C1 segment of cervical spinal cord (tissue), 14 donors: Measurements from ENCODE around the gene MTFR1L.

Source experiments
- DNase-seq, 14 donors: peaks; one replicate each; lab custom pipeline; 2025; lab: John Stamatoyannopoulos, UW

The MTFR1L gene

DNA sequence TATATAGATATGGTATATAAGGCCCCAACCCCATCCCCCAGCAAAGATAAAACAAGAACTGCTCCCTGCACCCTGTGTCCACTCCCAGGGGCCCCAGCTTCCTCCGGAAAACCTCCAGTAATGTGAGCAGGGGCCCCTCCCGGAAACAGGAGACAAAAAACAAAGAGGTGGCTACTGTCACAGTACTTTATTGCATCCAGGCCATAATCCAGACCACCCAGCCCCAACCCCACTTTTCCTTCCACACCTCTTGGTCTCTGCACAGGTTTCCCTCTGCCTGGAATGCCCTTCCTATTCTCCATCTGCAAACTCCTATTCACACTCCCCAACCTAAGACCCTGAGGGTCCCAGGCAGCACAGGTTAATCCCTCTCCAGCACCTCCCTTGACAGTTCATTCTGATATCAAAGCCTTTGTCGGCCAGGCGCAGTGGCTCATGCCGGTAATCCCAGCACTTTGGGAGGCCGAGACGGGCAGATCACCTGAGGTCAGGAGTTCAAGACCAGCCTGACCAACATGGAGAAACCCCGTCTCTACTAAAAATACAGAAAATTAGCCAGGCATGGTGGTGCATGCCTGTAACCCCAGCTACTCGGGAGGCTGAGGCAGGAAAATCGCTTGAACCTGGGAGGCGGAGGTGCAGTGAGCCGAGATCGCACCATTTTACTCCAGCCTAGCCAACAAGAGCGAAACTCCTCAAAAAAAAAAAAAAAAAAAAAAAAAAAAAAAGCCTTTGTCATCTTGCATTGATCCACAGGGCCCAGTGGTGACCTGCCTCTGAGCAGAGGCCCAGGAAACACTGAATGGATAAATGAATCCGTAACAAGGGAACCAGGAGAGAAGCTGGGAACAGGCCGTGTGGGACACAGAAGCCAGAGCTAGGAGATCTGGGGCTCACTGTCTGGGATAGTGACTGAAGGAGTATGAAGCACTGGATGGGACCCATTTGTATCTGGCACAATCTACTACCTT lies 41.8 kb downstream of the MTFR1L start:
- DNase-seq: peak in 2 of 14 donors; percentile 18 to 30

DNA sequence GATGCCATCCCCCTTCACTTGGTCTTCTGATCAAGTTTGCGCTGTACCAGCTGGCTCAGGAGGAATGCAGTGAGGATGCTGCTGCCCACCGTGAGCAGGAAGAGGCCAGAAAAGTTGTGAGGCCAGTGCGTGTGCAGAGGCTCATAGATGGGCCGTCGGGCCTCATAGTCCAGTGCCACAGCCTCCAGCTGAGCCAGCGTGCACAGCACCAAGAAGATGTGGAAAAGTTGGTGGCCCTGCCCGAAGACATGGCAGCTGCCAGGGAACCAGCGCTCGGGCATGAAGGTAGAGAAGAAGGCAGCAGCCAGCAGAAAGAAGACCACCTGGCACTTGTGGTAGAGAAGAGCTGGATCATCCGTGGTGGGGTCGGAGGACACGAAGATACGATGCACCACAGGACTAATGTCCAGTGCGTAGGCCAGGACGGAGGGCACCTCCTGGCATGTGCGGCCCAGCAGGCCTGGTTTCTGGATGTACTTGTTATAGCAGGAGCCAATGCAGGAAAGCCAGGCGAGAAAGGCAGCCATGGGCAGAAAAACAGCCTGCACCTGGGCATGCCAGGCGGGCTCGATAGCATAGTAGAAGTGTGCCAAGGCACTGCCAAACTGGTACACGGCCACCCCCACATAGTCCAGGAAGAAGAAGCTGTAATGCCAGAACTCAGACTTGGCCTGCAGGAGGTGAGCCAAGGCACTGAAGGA lies 43.2 kb downstream of the MTFR1L start:
- peak in 1 of 14 donors; percentile 72 for DNase-seq

DNA sequence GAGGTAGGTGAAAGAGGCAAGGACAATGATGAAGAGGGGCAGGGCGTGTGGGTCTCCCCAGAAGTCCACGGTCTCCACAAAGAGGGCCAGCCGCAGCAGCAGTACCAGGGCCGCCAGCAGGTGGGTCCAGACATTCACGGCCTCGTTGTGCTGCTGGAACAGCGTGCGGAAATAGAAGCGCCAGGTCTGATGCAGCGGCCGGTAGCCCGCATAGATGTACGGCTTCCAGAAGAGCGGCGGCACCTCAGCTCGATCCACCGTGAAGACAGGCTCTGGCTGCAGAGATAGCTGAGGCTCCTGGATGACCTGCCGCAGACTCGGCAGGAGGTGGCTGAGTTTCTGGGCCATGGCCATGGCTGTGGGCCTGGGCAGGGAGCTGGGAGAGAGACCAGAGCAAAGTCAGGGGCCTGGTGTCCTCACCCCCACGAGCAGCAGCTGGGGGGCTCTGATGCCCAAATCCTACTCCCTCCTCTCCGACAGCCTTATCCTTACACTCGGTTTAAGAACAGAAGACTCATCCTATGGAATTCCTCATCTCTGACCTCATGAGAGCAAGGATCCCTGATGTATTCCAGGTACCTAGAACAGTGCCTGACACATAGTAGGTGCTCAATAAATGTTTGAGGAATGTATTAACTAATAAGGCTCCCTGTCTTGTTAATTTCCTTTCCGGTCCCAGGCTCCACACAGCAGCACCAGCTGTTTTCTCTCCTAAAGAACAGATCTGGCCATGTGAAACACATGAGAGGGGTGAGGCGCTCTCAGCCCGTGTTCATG lies 43.9 kb downstream of the MTFR1L start:
- peak in 1 of 14 donors; percentile 62 for DNase-seq

DNA sequence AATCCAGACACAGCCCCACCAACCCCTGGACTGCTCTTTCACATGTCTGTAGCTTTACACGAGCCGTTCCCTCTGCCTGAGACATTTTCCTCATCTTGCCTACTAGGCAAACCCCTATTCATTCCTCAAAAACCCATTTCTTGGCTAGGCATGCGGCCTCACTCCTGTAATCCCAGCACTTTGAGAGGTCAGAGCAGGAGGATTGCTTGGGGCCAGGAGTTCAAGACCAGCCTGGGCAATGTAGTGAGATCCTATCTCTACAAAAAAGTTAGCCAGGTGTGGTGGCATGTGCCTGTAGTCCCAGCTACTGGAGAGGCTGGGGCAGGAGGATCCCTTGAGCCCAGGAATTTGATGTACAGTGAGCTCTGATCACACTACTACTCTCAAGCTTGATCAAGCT lies 44.7 kb downstream of the MTFR1L start:
- DNase-seq: no peak

DNA sequence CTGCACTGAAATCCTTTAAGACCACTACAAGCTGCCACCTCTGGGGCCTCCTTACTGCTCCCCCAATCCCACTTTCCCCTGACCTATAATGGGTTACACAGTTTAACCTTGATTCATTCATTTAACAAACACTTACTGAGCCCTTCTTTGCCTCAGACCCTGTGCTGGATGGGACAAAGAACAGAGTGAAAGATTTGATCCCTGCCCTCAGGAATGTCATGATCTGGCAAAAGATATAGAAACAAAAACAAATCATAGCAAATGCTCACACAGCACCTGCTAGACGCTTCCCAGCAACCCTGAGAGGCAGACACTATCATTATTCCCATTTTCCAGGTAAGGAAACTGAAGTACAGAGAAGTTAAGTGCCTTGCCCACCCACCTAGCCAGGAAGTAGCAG lies 46.5 kb downstream of the MTFR1L start:
- DNase-seq: no peak

DNA sequence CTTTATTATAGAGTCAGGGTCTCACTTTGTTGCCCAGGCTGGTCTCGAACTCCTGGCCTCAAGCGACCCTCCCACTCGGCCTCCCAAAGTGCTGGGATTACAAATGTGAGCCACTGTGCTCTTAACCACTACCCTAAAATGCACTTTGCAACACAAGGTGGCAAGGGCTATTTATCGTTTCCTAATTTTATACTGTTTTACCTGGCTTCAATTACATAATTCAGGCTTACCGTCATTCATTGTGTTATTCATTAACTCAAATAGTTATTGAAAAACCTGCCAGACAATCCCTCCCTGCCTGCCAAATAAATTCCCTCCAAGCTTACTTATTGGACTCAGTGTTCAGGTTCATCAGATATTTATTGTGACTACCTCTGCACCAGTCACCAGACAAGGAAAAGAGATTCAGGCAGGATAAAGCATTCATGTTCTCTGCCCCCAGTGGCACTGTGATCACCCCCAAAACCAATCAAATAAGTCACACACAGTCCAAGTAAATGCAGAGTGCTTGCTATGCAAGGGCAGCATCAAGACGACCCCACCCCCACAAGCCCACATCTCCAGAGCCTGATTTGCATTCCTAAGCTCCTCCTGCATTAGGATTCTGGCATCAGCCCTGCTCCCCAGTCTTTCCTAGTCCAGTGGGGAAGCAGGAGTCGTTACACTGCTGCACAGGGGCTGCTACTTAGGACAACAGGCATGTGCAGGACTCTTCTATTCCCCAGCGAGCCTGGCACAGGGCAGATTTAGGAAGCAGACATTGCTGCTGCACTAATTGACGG lies 47.6 kb downstream of the MTFR1L start:
- no peak for DNase-seq

DNA sequence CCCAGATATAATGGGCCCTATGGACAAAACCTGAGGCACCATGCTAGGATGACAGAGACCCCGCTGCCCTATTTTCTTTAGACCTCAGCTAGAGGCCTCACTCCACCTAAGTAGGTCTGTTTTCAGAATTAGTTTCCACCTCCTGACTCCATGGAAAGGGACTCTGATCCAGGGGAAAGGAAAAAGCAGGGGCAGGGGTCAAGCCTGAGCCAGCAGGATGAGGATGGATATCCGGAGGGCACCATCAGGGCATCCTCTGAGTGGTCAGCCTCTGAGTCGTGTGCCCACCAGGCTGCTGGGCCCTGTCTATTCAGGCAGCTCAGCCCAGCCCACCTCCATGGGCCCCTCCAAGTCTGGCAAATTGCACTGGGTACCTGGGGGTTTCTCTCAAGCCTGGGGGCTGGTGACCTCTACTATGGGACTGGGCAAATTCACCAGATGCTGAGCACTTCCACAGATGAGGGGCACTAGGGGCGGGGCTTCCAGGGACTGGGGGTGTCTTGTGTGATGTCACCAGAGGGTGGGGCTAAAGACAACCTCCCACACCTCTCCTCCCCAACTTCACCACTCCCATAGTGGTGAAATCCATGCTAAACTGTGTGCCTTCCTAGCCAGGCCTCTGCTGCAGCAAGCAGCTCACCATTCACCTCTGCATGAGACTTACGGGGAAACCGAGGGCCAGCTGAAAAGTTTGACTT lies 50.3 kb downstream of the MTFR1L start:
- DNase-seq: no peak

DNA sequence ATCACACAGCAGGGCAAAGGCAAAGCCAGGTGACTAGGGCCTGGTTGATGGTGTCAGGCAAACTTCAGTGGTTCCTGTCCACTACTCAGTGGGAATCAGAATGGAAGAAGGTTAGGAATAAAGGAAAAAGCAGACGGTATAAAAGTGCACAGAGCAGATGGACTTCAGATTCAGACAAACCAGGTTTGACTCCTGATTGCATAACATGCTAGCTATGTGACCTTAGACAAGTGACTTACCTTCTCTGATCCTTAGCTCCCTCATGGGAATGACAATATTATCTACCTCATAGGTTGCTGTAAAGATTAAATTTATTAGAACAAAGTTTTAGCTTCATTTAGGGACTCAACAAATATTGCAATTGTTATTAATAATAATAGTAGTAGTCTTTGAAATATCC lies 50.9 kb downstream of the MTFR1L start:
- no peak for DNase-seq

DNA sequence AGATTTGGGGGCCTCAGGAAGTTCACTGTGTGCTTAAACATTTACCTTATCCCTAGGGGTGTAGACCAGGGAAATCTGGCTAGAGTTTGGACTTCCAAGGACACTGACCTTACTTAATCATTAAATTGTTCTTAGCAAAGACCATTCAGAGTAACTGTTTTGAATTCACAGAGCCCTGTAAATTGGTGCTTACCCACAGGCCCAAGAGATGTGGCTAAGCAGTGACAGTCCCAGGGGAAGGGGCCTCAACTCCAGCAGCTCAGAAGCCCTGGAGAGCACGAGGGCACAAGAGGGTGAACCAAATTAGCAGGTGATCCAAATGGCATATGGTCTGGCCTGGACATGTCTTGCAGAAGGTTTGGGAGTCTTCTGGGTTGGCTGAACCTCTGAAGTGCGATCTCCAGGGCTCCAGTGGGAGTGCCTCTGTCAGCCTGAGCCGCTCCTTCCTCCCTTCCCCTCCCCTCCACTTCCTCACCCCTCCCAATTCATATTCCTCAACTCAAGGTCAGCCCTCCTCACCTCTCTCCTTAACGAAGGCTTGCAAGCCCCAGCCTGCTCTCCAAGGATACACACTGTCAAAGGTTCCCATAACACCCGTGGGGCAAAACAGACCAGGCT lies 51.4 kb downstream of the MTFR1L start:
- DNase-seq: no peak

DNA sequence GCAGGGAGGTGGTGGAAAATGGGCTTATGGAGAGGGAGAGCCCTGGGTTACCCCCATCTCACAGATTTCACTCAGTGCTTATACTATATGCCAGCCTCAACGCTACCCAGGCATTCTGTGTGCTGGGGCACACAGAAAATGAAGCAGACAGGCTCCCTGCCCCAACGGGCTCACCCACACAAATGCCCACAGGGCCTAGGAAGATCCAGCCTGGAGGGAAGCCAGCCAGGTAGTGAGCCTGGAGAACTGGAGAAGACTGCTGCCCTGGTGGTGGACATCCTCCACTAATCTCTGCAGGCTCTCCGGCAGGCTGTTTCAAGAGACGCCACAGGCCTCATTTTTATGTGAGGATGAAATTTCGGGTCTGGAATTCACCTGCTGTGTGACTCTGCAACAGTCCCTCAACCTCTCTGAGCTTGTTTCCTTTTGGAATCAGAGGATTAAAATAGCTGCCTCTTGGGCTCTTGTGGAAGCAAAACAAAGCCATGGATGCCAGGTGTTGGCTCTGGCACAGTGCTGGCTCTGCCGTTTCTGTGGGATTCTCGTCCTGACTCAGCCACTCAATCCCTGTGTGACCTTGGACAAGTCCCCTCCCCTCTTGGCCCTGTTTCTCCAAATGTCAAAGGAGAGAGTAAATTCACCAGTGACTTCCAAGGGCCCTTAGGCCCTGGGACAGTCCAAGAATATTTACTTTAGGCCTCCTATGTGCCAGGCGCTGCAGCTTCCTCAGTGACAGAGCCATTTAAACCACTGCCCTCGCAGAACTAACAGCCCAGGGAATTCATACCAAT lies 52.1 kb downstream of the MTFR1L start:
- no peak for DNase-seq

DNA sequence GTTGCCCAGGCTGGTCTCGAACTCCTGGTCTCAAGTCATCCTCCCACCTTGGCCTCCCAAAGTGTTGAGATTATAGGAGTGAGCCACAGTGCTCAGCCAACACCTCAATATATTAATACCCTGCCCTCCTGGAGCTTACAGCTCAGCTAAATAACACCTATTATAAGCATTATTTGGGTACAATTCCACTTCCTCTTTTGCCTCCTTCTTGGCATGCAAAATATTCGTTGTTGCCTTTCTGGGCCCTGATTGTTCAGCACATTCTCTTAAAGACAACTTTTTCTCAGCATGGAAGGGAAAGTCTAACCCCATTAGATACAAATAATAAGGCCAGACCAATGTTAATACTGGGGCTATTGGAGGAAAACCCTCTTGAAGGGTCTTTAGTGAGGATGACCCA lies 53.0 kb downstream of the MTFR1L start:
- no peak for DNase-seq

DNA sequence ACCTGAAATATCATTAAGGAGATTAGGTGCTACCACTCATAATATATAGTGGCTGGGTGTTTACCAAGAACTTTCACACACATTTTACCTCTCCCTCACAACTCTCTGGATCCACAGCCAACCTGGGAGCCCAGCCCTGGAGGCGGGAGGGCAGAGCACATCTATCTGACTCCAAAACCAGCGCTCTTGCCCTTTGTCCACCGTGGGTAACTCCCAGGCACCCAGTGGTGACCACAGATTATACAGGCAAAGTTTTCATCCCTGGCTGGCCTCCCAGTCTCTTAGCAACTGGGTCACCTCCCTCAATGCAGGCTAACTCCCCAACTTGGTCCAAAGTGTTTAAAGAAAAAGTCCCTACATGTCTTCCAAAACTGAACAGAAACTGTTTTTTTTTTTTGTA lies 53.4 kb downstream of the MTFR1L start:
- peak in 1 of 14 donors; percentile 31 for DNase-seq

DNA sequence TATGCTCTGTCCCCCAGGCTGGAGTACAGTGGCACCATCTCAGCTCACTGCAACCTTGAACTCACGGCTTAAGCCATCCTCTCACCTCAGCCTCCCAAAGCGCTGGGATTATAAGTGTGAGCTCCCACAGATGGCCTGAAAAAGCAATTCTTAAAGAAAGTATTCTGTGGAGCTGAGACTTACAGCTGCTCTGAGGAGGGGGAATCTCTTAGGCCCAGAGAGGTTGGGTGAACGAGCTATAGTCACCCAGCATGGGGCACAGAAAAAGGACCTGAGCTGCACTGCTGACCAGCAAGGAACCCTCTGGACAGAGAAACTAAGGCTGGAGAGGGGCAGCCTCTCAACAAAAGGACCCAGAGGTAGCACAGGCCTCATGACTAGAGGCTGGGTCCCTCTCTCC lies 54.5 kb downstream of the MTFR1L start:
- no peak for DNase-seq

DNA sequence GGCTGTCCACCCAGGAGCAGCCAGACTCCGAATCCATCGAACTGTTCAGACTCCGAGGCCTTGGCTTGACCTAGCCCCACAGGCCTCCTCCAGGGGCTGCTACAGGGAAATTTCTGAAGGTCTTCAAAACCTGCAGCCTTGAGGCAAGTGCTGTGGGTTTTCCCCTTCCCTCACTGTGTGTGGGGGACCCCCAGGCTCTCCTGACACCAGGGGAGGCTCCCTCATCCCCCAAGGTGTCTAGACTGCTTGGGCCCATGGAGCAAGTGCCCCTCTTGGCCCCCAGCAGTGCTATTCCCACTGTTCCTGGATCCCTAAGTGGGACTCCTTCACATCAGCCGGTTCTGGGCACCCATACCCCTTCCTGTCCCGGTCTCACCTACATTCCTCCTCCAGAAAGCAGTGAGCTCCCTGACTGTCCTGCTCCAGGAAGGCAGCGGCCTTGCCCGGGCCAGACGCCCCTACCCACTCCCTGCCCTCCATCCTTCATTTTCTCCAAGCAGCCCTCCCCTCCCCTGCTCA lies 54.9 kb downstream of the MTFR1L start:
- DNase-seq: peak in 1 of 14 donors; percentile 19

DNA sequence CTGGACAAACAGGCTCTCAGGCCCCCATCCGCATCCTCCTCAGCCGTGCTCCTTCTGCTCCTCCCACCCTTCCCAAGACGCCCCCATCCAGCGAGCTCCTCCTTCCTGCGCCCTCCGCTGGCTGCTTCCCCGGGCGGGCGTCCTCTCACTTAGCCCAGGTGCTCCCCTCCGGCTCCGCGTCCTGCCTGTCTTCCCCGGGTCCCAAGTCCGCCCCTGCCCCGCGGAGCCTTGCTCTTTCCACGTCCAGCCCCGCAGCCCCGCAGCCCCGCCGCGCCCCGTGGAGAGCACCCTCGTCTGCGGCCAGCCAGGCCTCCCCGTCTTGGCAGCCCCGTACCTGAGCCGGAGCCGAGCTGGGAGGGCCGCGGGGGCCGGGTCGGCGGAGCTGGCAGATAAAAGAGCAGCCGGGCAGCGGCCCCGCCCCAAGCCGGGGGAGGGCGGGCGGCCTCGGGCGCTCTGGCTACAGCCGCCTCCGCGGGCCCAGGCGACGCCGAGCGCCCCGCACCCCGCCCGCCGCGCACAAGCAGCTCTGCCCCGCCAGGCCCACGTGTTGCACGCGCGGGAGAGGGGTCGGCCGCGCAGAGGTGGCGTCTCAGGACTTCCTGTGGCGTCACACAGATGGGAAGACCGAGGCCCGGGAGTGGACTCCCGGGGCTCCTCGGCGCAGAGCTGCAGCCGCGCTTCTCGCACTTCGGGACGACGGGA lies 55.6 kb downstream of the MTFR1L start, which contains the start of gene PAQR7:
Gene PAQR7, minus strand, starts transcription at position 555 of the 702 bp plus-strand sequence. CDS start 11,869 bp downstream, outside the sequence.
- DNase-seq: peak in 12 of 14 donors; percentile 35 to 81 (median 66)

DNA sequence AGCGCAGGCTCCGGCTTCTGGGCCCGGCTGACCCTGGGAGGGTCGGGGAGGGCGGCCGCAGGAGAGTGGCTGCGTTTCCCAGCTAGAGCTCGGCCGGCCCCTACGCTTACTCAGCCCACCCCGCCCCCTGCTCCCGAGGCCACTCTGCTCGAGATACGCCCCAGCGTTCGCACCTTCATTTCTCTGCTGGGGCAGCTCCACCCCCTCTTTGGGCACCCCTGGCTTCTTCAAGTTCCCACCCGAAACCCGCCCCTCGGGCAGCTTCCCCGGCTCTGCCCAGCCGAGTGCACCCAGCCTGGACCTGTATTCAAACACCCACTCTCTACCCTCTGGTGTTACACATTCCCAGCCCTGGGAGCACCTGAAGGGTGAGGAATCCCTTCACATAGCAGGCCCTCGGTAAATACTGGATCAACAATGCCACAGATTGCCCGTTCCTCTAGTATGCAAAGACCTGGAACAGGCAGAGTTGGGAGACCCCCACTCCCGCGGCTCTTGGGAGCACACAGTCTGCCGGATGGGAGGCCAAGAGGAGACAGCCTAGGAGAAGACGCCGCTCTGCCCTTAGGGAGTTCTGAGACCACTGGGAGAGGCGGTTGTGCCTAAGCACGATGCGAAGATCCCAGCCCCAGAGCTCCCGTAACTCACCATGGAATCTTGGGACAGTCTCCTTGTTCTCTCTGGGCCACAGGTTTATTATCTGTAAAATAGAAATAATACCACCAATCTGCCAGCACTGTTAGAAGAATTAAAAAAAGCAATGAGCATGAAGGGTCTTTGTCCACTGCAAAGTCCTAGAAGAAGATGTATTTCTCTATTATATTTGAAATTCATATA lies 56.3 kb downstream of the MTFR1L start:
- no peak for DNase-seq

DNA sequence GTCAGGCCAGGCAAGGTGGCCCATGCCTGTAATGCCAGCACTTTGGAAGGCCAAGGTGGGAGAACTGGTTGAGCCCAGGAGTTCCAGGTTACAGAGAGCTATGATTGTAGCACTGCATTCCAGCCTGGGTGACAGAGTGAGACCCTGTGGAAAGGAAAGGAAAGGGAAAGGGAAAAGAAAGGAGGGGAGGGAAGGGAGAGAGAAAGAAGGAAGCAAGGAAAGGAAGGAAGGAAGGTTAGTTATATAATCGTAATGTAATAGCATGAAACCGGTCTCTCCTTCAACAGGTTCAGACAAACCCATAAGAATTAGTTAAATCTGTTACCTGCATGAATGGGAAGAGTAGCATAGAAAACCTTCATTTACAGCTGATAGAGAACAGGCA lies 56.9 kb downstream of the MTFR1L start:
- no peak for DNase-seq
